Calu3 (cell line): ENCODE results near the gene EXD2. TPM values are rescaled to one million over a fixed set of nuclear protein-coding genes. Genes with fewer than 3 reads are reported as not detected.

Experiments used
- BruUV-seq: library from RNA; stranded (reverse); fragments of 400-500 nt; replicated peaks from 2 replicates; lab custom pipeline; 2021; lab: Mats Ljungman, UMichigan
- CTCF ChIA-PET: fragments of 300-600 bp; sonication (Branson Sonifier 250); formaldehyde crosslinking; loops from one replicate; lab custom pipeline; 2022; ENCODE audit warnings: antibody characterized with exemption; lab: Charles Lee
- DNase-seq: peaks from one replicate; pipeline ENCODE4 v3.0.0; 2022
- H3K27ac Mint-ChIP-seq: one replicate; pipeline ENCODE4 v1.8.0; 2022; ENCODE audit warnings: mixed read lengths; ENCODE audit not compliant: unreplicated experiment
- H3K27me3 Mint-ChIP-seq: one replicate; pipeline ENCODE4 v1.8.0; 2022; ENCODE audit warnings: mixed read lengths; ENCODE audit not compliant: unreplicated experiment
- H3K36me3 Mint-ChIP-seq: one replicate; pipeline ENCODE4 v1.8.0; 2022; ENCODE audit warnings: mild to moderate bottlenecking, moderate library complexity, mixed read lengths; ENCODE audit not compliant: insufficient read depth, unreplicated experiment
- H3K4me1 Mint-ChIP-seq: one replicate; pipeline ENCODE4 v1.8.0; 2022; ENCODE audit warnings: mild to moderate bottlenecking, low read depth, mixed read lengths; ENCODE audit not compliant: unreplicated experiment
- H3K4me3 Mint-ChIP-seq: one replicate; pipeline ENCODE4 v1.8.0; 2022; ENCODE audit warnings: mild to moderate bottlenecking, low read depth, moderate library complexity, mixed read lengths; ENCODE audit not compliant: unreplicated experiment
- H3K9me3 Mint-ChIP-seq: one replicate; pipeline ENCODE4 v1.8.0; 2022; ENCODE audit warnings: low read depth, mixed read lengths; ENCODE audit not compliant: unreplicated experiment
- CTCF ChIP-seq: fragments of 200-600 bp; IDR thresholded peaks from one replicate; pipeline ENCODE4 v1.8.0; 2022; ENCODE audit warnings: antibody characterized with exemption; ENCODE audit not compliant: unreplicated experiment
- intact Hi-C: fragments of 100-400 bp; cut with micrococcal nuclease; formaldehyde crosslinking; loops from one replicate; pipeline ENCODE4 v1.10.0; 2022; ENCODE audit not compliant: unreplicated experiment
- total RNA-seq: library from RNA; stranded (reverse); gene quantifications from 2 replicates; pipeline ENCODE4 v1.2.3, GENCODE V29; 2022

Gene EXD2
- total RNA-seq, 1 experiment from 2014 or later, result 13.1 TPM

GRCh38 chr14:69235708-69236107, 44.4 kb downstream of the EXD2 start:
- H3K4me1 Mint-ChIP-seq, result peaks cover 5% of the 10 kb centered on the region
- H3K9me3 Mint-ChIP-seq, result no peaks in the 10 kb centered on the region
- no TSS peak for BruUV-seq
- no peaks in the 10 kb centered on the region for H3K27me3 Mint-ChIP-seq
- no peak for TF ChIP-seq CTCF
- no peak overlapping the region for H3K27ac Mint-ChIP-seq
- CTCF ChIA-PET, result no interaction called here
- intact Hi-C loops, result no loop called here
- H3K36me3 Mint-ChIP-seq, result peaks cover 4% of the 10 kb centered on the region
- H3K4me3 Mint-ChIP-seq, result no peak overlapping the region
- DNase-seq, result no peak

- no peak for TF ChIP-seq CTCF
- H3K4me3 Mint-ChIP-seq, result no peak overlapping the region
Measured at GRCh38 chr14:69237142-69237541, 45.8 kb downstream of the EXD2 start.

GRCh38 chr14:69237584-69237983, 46.3 kb downstream of the EXD2 start:
- no peak for DNase-seq
- CTCF ChIA-PET, result interaction anchor here (0.7 kb wide), 1 partner anchor 216 kb away, joined by 3 read pairs; no protein-coding TSS in a partner anchor
- intact Hi-C loops, result no loop called here
- Mint-ChIP-seq H3K27ac (no peak overlapping the region), H3K36me3 (peaks cover 4% of the 10 kb centered on the region), H3K4me3 (no peak overlapping the region), H3K4me1 (peaks cover 9% of the 10 kb centered on the region), H3K9me3 (no peaks in the 10 kb centered on the region), H3K27me3 (no peaks in the 10 kb centered on the region)
- TF ChIP-seq CTCF, result no peak
- no TSS peak for BruUV-seq

More at GRCh38 chr14:69237142-69237541, 45.8 kb downstream of the EXD2 start:
- DNase-seq, result no peak
- Mint-ChIP-seq H3K36me3 (no peaks in the 10 kb centered on the region), H3K27ac (no peak overlapping the region), H3K27me3 (no peaks in the 10 kb centered on the region), H3K9me3 (no peaks in the 10 kb centered on the region), H3K4me1 (peaks cover 8% of the 10 kb centered on the region)
- CTCF ChIA-PET, result interaction anchor here (0.7 to 1.0 kb wide), 2 partner anchors 216 to 336 kb away, joined by 3 read pairs; no protein-coding TSS in a partner anchor
- intact Hi-C loops, result no loop called here
- no TSS peak for BruUV-seq

GRCh38 chr14:69238883-69239282, 47.6 kb downstream of the EXD2 start:
- no peak for TF ChIP-seq CTCF
- H3K27ac Mint-ChIP-seq, result no peak overlapping the region
- no peak for DNase-seq
- no TSS peak for BruUV-seq
- CTCF ChIA-PET, result no interaction called here
- H3K4me3 Mint-ChIP-seq, result no peak overlapping the region
- peaks cover 9% of the 10 kb centered on the region for H3K4me1 Mint-ChIP-seq
- intact Hi-C loops, result no loop called here
- no peaks in the 10 kb centered on the region for H3K9me3 Mint-ChIP-seq
- H3K36me3 Mint-ChIP-seq, result peaks cover 4% of the 10 kb centered on the region
- no peaks in the 10 kb centered on the region for H3K27me3 Mint-ChIP-seq
